Tibial nerve (tissue), 4 donors: ENCODE results near the gene MPV17L. TPM values are rescaled to one million over a fixed set of nuclear protein-coding genes. Genes with fewer than 3 reads are reported as not detected.
"Not testable (repeated sequence)": the region's sequence is repeated elsewhere in the genome, so short reads cannot be mapped to it uniquely, and the experiment has no call there.

Experiments
- DNase-seq, 2 donors: peaks; one replicate each; pipeline ENCODE4 v3.0.0-alpha.2; 2019; ENCODE audit warnings: low spot score in 2 of 2
- H3K27ac ChIP-seq, 4 donors: fragments of 200-600 bp; sonication (generic) in 3 of 4; one replicate each; pipeline ENCODE4 v1.5.1; 2017 to 2019; ENCODE audit warnings: mild to moderate bottlenecking in 1 of 4
- H3K27me3 ChIP-seq, 2 donors: fragments of 200-600 bp; sonication (generic) in 1 of 2; one replicate each; pipeline versions ENCODE4 v1.5.1 to v1.6.0; 2017 to 2019
- H3K36me3 ChIP-seq, 3 donors: fragments of 200-600 bp; sonication (generic); one replicate each; pipeline ENCODE4 v1.5.1; 2018 to 2019
- H3K4me1 ChIP-seq, 4 donors: fragments of 200-600 bp; sonication (generic) in 3 of 4; one replicate each; pipeline ENCODE4 v1.5.1; 2017 to 2019
- H3K4me3 ChIP-seq, 4 donors: fragments of 200-600 bp; sonication (generic) in 3 of 4; one replicate each; pipeline ENCODE4 v1.5.1; 2017 to 2019; ENCODE audit warnings: mild to moderate bottlenecking in 1 of 4, moderate library complexity in 1 of 4
- H3K9me3 ChIP-seq, 4 donors: fragments of 200-600 bp; sonication (generic) in 3 of 4; one replicate each; pipeline ENCODE4 v1.5.1; 2017 to 2019
- EP300 ChIP-seq, 2 donors: sonication (generic); formaldehyde crosslinking; IDR thresholded peaks; one replicate each; pipeline ENCODE4 v1.6.1; 2017; ENCODE audit warnings: antibody characterized with exemption in 2 of 2, mild to moderate bottlenecking in 1 of 2
- POLR2A ChIP-seq, 2 donors: fragments of 450-650 bp; IDR thresholded peaks; one replicate each; pipeline ENCODE4 v1.6.1; 2017; ENCODE audit warnings: antibody characterized with exemption in 2 of 2, mild to moderate bottlenecking in 2 of 2, moderate library complexity in 2 of 2
- WGBS, 2 donors: methylation state at CpG; one replicate each; pipeline ENCODE4 v1.1.5; 2018; 5-methylcytosine and 5-hydroxymethylcytosine counted together
- total RNA-seq, 4 donors: library from RNA; depleted of rRNA; stranded (reverse); fragments of >200 nt; gene quantifications; one replicate each; pipeline ENCODE4 v1.1.0, GENCODE V29; 2016
- TF ChIP-seq, protein P1 (sequence below), 5 experiments: fragments of 200-600 bp in 3 of 5; fragments of 450-650 bp in 2 of 5; sonication (generic) in 3 of 5; IDR thresholded peaks; one replicate each; pipeline ENCODE4 v1.5.1; 2016 to 2019; ENCODE audit warnings: antibody characterized with exemption in 5 of 5, mild to moderate bottlenecking in 3 of 5, moderate library complexity in 2 of 5

The MPV17L gene
- total RNA-seq, 4 donors from 2014 or later = 5.9 to 18.6 (median 11.8) TPM

DNA sequence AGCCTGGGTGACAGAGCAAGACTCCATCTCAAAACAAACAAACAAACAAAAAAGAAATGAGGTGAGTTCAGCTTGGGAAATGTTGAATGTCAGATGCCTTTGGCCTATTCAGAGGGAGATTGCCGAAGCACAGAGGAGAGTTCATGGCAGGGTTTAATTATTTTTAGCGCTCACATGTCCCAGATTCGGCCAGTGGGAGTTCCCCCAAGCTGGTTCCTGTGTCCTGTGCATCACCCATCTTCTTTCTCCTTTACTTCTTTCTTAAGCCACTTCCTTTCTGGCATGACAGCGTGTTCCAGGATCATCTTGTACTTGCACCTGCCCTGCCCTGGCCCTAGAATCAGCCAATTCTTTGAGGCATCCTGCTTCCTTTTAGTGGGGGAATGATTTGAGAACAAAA, 9.2 kb downstream of the MPV17L start:
- WGBS, 2 donors = 58 to 66% methylated on average over 4 of the region's 4 CpGs
- no peak for TF ChIP-seq POLR2A (IDR thresholded peaks at IDR 0.05)
- TF ChIP-seq, protein P1, sequence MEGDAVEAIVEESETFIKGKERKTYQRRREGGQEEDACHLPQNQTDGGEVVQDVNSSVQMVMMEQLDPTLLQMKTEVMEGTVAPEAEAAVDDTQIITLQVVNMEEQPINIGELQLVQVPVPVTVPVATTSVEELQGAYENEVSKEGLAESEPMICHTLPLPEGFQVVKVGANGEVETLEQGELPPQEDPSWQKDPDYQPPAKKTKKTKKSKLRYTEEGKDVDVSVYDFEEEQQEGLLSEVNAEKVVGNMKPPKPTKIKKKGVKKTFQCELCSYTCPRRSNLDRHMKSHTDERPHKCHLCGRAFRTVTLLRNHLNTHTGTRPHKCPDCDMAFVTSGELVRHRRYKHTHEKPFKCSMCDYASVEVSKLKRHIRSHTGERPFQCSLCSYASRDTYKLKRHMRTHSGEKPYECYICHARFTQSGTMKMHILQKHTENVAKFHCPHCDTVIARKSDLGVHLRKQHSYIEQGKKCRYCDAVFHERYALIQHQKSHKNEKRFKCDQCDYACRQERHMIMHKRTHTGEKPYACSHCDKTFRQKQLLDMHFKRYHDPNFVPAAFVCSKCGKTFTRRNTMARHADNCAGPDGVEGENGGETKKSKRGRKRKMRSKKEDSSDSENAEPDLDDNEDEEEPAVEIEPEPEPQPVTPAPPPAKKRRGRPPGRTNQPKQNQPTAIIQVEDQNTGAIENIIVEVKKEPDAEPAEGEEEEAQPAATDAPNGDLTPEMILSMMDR (IDR thresholded peaks at IDR 0.05) = no peak
- TF ChIP-seq EP300 (IDR thresholded peaks at IDR 0.05) = peak in 1 of 2 donors; percentile 76

GRCh38 chr16:15407756-15408155, 12.2 kb downstream of the MPV17L start:
- H3K4me1 ChIP-seq, H3K27ac ChIP-seq, H3K9me3 ChIP-seq, DNase-seq, H3K27me3 ChIP-seq, H3K4me3 ChIP-seq: not testable (repeated sequence)
- WGBS, 2 donors = 83% methylated on average over 4 of the region's 4 CpGs
- H3K36me3 ChIP-seq = peaks cover 0 to 29% (median 0%) of the 10 kb centered on the region in 3 donors

More for the DNA sequence above, 9.2 kb downstream of the MPV17L start:
- no peak overlapping the region for H3K4me3 ChIP-seq
- peaks cover 0 to 46% (median 4%) of the 10 kb centered on the region in 3 donors for H3K36me3 ChIP-seq
- peak overlapping the region in 2 of 4 donors; percentile 11 to 61 for H3K27ac ChIP-seq
- no peaks in the 10 kb centered on the region for H3K9me3 ChIP-seq
- peak in 1 of 2 donors; percentile 73 for DNase-seq
- H3K27me3 ChIP-seq = no peaks in the 10 kb centered on the region
- no peaks in the 10 kb centered on the region for H3K4me1 ChIP-seq

DNA sequence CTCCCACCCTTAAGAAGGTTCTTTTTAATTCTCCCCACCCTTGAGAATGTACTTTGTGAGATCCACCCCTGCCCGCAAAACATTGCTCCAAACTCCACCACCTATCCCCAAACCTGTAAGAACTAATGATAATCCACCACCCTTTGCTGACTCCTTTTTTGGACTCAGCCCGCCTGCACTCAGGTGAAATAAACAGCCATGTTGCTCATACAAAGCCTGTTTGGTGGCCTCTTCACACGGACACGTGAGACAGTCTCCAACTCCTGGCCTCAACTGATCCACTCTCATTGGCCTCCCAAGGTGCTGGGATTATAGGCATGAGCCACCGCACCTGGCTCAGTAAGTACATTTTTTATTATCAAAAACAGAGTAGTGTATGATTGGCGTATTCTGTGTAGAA, 13.9 kb downstream of the MPV17L start:
- not testable (repeated sequence) for DNase-seq

GRCh38 chr16:15415511-15415985, 20.0 kb downstream of the MPV17L start:
- Histone ChIP-seq H3K27me3 (no peaks in the 10 kb centered on the region), H3K36me3 (no peaks in the 10 kb centered on the region), H3K4me3 (no peak overlapping the region), H3K27ac (no peak overlapping the region), H3K4me1 (no peaks in the 10 kb centered on the region), H3K9me3 (no peaks in the 10 kb centered on the region)
- TF ChIP-seq, protein P1 (IDR thresholded peaks at IDR 0.05) = no peak
- no peak for DNase-seq
- WGBS, 2 donors = 67 to 76% methylated on average over 3 of the region's 3 CpGs

More for the DNA sequence above, 13.9 kb downstream of the MPV17L start:
- not testable (repeated sequence) for H3K27me3 ChIP-seq, H3K27ac ChIP-seq, H3K4me3 ChIP-seq, H3K4me1 ChIP-seq, H3K9me3 ChIP-seq
- 93 to 95% methylated on average over 6 of the region's 6 CpGs for WGBS, 2 donors
- H3K36me3 ChIP-seq = peaks cover 0 to 13% (median 0%) of the 10 kb centered on the region in 3 donors

- no peak overlapping the region for H3K4me3 ChIP-seq
- H3K27ac ChIP-seq = no peak overlapping the region
- DNase-seq = no peak
- 92% methylated on average over 2 of the region's 2 CpGs for WGBS, 2 donors
- TF ChIP-seq, protein P1 (IDR thresholded peaks at IDR 0.05) = no peak
- TF ChIP-seq EP300 (IDR thresholded peaks at IDR 0.05) (no peak), POLR2A (IDR thresholded peaks at IDR 0.05) (no peak)
- H3K4me1 ChIP-seq = no peaks in the 10 kb centered on the region
- H3K9me3 ChIP-seq = no peaks in the 10 kb centered on the region
- no peaks in the 10 kb centered on the region for H3K36me3 ChIP-seq
- no peaks in the 10 kb centered on the region for H3K27me3 ChIP-seq
Observed at GRCh38 chr16:15417197-15417596, 21.6 kb downstream of the MPV17L start.

GRCh38 chr16:15418206-15418605, 22.7 kb downstream of the MPV17L start:
- TF ChIP-seq, protein P1 (IDR thresholded peaks at IDR 0.05) = no peak
- 67 to 85% methylated on average over 3 of the region's 3 CpGs for WGBS, 2 donors

GRCh38 chr16:15421696-15422095, 26.1 kb downstream of the MPV17L start:
- not testable (repeated sequence) for H3K36me3 ChIP-seq, H3K27ac ChIP-seq, H3K4me1 ChIP-seq, DNase-seq, H3K9me3 ChIP-seq, H3K4me3 ChIP-seq, H3K27me3 ChIP-seq
- 81 to 84% methylated on average over 5 of the region's 5 CpGs for WGBS, 2 donors

More at GRCh38 chr16:15418206-15418605, 22.7 kb downstream of the MPV17L start:
- Histone ChIP-seq H3K36me3 (no peaks in the 10 kb centered on the region), H3K4me1 (no peaks in the 10 kb centered on the region), H3K4me3 (no peak overlapping the region), H3K9me3 (no peaks in the 10 kb centered on the region), H3K27ac (no peak overlapping the region), H3K27me3 (no peaks in the 10 kb centered on the region)
- no peak for DNase-seq
